Midbrain (tissue), 1 donor: ENCODE data around the gene NYNRIN.
"Not testable (repeated sequence)": the region's sequence is repeated elsewhere in the genome, so short reads cannot be mapped to it uniquely, and the experiment has no call there.

Source experiments
- DNase-seq: peaks from one replicate; lab custom pipeline; 2025; lab: John Stamatoyannopoulos, UW

NYNRIN gene

GRCh38 chr14:24431569-24432258, 32.9 kb downstream of the NYNRIN start:
- peak; percentile 73 for DNase-seq

- DNase-seq, result no peak
Observed at GRCh38 chr14:24432259-24433131, 33.7 kb downstream of the NYNRIN start.

- DNase-seq, result no peak
Observed at GRCh38 chr14:24434036-24434435, 35.2 kb downstream of the NYNRIN start.

DNA sequence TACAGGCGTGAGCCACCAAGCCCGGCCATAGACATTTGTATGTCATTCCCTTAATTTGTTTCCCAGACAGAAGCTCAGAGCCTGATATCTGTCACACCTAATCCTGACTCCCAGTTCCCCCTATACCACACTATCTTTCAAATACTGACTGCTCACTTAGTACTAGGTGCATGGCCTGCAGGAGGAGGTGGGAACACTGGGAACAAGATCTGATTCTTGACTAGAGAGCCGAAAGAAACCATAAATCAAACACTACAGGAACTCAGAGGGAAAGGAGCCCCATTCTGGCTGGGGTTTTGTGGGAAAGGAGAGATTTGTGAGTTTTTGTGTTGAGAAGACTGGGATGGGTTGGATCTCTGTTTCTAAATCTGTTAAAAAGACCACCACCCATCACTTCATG, 35.9 kb downstream of the NYNRIN start:
- no peak for DNase-seq

DNA sequence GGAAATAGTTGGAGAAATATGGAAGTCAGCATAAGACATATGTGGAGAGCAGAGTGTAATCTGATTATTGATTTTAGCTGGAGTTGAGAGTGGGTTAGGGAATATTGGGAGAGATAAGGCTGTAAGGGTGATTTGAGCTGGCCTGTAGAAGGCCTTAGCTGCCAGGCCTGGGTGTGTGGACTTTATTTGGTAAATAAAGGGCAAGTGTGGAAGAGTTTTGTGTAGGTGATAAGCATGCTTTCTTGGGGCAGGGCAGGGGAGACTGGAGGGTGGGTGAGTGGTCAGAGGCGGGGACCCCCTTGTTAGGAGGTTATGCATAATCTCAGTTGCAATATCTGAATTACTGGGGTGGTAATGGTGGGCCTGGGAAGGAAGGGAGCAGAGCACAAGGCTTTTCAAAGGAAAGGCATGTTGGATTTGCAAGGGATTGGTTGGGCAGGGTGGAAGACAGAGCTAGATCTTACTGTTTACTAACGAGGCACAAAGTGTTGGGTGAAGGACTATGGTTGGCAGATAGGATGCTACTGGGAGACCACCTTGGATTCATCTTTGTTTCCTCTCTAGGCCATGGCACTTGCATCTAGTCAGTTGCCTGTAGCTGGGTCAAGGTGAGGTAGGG, 36.5 kb downstream of the NYNRIN start:
- DNase-seq, result no peak

- no peak for DNase-seq
Observed at GRCh38 chr14:24435998-24436354, 37.2 kb downstream of the NYNRIN start.

GRCh38 chr14:24436355-24437019, 37.7 kb downstream of the NYNRIN start:
- DNase-seq, result peak; percentile 71

- no peak for DNase-seq
Observed at GRCh38 chr14:24437020-24437735, 38.4 kb downstream of the NYNRIN start.

- DNase-seq, result no peak
Observed at GRCh38 chr14:24437736-24438067, 38.9 kb downstream of the NYNRIN start.

GRCh38 chr14:24438223-24439097, 39.7 kb downstream of the NYNRIN start:
- no peak for DNase-seq

GRCh38 chr14:24439257-24439656, 40.5 kb downstream of the NYNRIN start:
- no peak for DNase-seq

GRCh38 chr14:24439830-24440605, 41.2 kb downstream of the NYNRIN start:
- no peak for DNase-seq

DNA sequence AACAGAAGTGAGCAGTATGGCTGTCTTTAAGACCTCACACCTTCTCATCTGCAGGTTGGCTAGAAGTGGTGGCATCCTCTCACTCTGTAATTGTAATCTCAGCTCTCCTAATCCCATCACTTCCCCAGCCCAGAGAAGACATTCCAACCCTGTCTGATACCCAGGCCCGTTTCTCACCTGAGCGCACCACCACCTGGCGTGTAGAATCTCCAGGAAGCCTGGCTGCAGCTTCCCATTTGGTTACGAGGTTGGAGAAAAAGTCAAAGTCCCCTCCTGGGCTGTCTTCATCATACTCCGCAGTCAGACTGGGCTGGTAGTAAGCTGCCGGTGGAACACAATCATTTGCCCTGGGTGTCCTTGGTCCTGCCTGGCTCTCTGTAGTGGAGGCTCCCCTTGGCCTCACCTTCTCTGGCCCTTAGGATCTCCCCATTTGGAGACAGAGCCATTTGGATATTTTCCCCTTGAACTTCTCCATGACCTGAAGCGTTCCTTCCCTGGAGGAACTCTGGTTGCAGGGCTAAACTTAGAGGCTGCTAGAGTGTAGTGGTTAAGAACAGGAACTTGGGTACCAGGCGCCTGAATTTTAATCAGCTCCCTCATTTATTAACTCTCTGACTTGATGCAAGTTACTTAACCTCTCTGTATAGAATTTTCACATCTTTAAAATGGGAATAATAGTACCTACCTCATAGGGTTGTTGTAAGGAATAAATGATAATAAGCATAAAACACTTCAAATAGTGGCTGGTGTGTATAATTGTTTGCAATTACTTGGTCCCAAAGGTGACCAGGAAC, 42.0 kb downstream of the NYNRIN start:
- DNase-seq, result no peak

DNA sequence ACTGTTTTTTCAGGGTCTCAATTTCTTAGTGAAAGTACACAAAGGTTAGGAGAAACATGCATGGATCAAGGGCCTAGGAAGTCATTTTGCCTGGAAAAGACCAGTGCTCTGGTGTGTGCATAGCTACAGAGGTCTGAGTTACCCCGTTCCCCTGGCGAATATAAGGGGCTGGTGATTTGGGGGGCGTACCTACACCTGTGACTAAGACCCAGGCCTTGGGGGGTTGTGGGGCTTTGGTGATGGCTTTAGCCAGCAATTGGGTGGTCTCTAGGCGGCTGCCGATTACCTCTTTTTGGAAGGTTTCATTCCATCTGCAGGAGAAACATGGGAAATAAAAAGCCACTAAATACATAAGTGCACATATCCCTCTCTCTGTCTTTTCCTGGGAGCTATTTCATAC, 42.7 kb downstream of the NYNRIN start:
- DNase-seq, result no peak

DNA sequence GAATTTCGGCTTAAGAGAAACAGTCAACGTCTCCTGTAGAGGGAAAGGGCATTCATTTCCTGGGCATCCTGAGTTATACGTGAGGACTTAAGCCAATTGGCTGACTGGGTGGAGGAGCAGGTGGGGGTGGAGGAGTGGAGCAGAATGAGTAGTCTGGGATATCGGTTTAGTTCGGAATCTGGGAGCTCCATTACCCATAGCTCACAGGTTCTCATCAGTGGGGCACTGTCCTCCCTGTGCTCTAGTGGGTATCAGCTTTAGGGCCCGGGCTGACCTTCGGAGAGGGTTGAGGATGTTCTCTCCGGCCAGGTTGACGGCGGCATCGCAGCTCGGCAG, 43.1 kb downstream of the NYNRIN start:
- DNase-seq, result no peak

DNA sequence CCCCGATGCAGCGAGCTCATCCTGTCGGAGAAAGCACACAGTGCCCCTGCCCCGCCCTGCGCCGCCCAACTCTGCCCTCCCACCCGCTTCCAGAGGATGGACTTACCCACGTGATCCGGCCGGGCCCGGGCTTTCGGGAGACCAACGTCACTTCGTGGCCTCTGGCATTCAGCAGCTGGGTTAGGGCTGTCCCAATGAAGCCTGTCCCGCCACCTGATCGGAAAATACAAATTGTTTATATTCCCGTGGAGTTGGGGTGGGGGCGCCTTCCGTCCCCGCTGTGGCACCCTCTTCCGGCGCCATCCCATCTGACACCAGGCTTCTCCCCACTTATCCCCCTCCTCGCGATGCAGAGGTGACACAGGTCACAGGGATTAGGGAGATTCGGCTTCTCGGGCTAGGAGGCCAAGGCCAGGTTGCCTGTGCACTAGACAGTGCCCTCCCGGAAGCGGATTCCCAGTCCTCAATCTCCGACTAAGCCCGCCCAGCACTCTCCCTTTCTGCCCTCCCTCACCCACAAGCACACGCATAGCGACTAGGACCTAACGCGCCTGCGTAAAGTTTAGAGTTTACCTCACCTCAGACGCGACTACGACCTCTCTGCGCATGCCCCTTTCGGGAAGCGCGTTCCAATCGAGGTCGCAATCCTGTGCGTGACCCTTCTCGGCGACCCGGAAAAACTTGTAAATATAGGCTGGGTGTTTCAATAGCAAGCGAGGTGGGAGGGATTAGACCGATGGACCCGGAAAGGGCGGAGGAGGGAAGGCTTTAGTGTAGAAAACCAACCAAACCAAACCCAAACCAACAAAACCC, 43.6 kb downstream of the NYNRIN start, which contains the start of gene SDR39U1:
Gene SDR39U1, minus strand, starts transcription at position 537 of the 813 bp plus-strand sequence. Its CDS starts 7 bp downstream, at position 530.
- peak; percentile 99 for DNase-seq

DNA sequence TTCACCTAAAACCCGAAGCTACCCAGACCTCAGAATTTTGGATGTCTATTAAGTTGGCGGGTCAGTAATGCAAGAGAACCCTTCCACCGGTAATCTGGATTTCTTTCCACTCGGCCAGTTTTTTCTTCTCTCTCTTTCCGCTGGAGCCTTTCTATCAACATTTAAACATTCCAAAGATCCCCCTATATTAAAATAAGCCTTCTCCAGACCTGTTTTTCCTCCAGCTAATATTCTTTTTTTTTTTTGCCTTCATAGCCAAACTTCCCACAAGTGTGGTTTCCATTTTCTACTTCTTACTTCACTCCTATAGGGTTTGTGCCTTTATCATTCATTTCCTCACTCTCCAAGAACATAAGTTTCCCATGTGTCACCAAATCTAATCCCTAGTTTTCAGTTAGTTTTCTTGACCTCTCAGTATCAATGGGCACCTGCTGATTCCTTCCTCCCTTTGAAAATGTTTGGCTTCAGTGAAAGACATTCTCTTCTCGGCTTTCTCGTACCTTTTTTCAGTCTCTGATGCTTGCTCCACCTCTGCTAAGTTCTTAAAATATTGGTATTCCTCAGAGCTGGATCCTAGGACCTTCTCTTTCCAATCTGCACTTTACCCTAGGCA, 44.4 kb downstream of the NYNRIN start:
- DNase-seq, result no peak

- DNase-seq, result not testable (repeated sequence)
Observed at GRCh38 chr14:24450828-24451227, 52.0 kb downstream of the NYNRIN start.
